BLaER1 treated with 17β-estradiol and CSF1 and Interleukin-3, amounts not matched to agents 10 nM and 100 nM (cell line): ENCODE data around the gene PIGS.

Experiments used
- H3K27ac ChIP-seq, 11 experiments: shearing (Covaris generic); formaldehyde crosslinking; 2 replicates each; pipeline ENCODE4 v1.8.1; 2022
- H3K27me3 ChIP-seq, 11 experiments: shearing (Covaris generic); formaldehyde crosslinking; 2 replicates each; pipeline ENCODE4 v1.8.1; 2022
- H3K36me3 ChIP-seq, 11 experiments: shearing (Covaris generic); formaldehyde crosslinking; 2 replicates each; pipeline ENCODE4 v1.8.1; 2022
- H3K4me1 ChIP-seq, 10 experiments: shearing (Covaris generic); formaldehyde crosslinking; 2 replicates each; pipeline ENCODE4 v1.8.1; 2022
- H3K4me2 ChIP-seq, 11 experiments: shearing (Covaris generic); formaldehyde crosslinking; 2 replicates each; pipeline ENCODE4 v1.8.1; 2022
- H3K4me3 ChIP-seq, 10 experiments: shearing (Covaris generic); formaldehyde crosslinking; 2 replicates each; pipeline ENCODE4 v1.8.1; 2022
- H3K9ac ChIP-seq, 11 experiments: shearing (Covaris generic); formaldehyde crosslinking; 2 replicates each; pipeline ENCODE4 v1.8.1; 2022
- H3K9me3 ChIP-seq, 11 experiments: shearing (Covaris generic); formaldehyde crosslinking; replicated peaks in 1 of 11; 2 replicates each; pipeline ENCODE4 v1.8.1; 2022
- H4K20me1 ChIP-seq, 11 experiments: shearing (Covaris generic); formaldehyde crosslinking; 2 replicates each; pipeline ENCODE4 v1.8.1; 2022
- Cebpa-rat ChIP-seq, 11 experiments: shearing (Covaris generic); IDR thresholded peaks; 2 replicates each; pipeline ENCODE4 v1.8.1; 2022

Gene PIGS

GRCh38 chr17:28530926-28531325 lies 40.4 kb downstream of the PIGS start:
- TF ChIP-seq Cebpa-rat (IDR thresholded peaks at IDR 0.05), result no peak
- Histone ChIP-seq H3K36me3 (no peaks in the 10 kb centered on the region), H3K4me2 (no peak overlapping the region), H3K4me1 (peaks cover 15 to 43% (median 30%) of the 10 kb centered on the region in 10 experiments), H3K27me3 (no peaks in the 10 kb centered on the region), H3K4me3 (no peak overlapping the region), H3K27ac (no peak overlapping the region), H4K20me1 (no peaks in the 10 kb centered on the region; a peak in 1 of 22 replicates), H3K9me3 (no peaks in the 10 kb centered on the region), H3K9ac (no peak overlapping the region)

GRCh38 chr17:28530250-28530649 lies 41.1 kb downstream of the PIGS start:
- no peaks in the 10 kb centered on the region for H3K9me3 ChIP-seq
- TF ChIP-seq Cebpa-rat (IDR thresholded peaks at IDR 0.05), result no peak
- H3K27ac ChIP-seq, result no peak overlapping the region
- H3K27me3 ChIP-seq, result no peaks in the 10 kb centered on the region
- no peaks in the 10 kb centered on the region; a peak in 1 of 22 replicates for H4K20me1 ChIP-seq
- H3K9ac ChIP-seq, result no peak overlapping the region
- H3K4me2 ChIP-seq, result no peak overlapping the region
- H3K4me1 ChIP-seq, result peaks cover 15 to 43% (median 30%) of the 10 kb centered on the region in 10 experiments
- no peaks in the 10 kb centered on the region for H3K36me3 ChIP-seq
- no peak overlapping the region for H3K4me3 ChIP-seq

DNA sequence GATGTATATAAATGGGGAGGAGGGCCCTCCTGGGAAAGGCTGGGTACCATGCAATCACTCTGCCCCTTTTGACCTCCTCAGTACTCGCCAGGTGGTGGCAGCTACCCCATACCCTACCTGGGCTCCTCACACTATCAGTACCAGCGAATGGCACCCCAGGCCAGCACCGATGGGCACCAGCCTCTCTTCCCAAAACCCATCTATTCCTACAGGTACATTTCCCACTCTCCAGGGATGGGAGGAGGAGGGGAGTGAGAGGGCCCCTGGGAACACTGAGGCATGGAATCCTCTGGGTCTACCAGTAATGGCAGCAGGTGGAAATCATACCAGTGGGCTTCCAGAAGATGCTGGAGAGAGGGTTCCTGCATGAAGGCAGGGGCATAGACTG lies 42.3 kb downstream of the PIGS start:
- Histone ChIP-seq H3K9me3 (no peaks in the 10 kb centered on the region), H3K27ac (no peak overlapping the region), H3K4me3 (no peak overlapping the region), H3K4me1 (peaks cover 15 to 43% (median 30%) of the 10 kb centered on the region in 10 experiments), H3K9ac (no peak overlapping the region), H4K20me1 (no peaks in the 10 kb centered on the region; a peak in 1 of 22 replicates), H3K4me2 (peak overlapping the region in 5 of 11 experiments; percentile 7 to 30 (median 20); a peak in 5 of 22 replicates), H3K36me3 (no peaks in the 10 kb centered on the region), H3K27me3 (no peaks in the 10 kb centered on the region)
- TF ChIP-seq Cebpa-rat (IDR thresholded peaks at IDR 0.05), result no peak

DNA sequence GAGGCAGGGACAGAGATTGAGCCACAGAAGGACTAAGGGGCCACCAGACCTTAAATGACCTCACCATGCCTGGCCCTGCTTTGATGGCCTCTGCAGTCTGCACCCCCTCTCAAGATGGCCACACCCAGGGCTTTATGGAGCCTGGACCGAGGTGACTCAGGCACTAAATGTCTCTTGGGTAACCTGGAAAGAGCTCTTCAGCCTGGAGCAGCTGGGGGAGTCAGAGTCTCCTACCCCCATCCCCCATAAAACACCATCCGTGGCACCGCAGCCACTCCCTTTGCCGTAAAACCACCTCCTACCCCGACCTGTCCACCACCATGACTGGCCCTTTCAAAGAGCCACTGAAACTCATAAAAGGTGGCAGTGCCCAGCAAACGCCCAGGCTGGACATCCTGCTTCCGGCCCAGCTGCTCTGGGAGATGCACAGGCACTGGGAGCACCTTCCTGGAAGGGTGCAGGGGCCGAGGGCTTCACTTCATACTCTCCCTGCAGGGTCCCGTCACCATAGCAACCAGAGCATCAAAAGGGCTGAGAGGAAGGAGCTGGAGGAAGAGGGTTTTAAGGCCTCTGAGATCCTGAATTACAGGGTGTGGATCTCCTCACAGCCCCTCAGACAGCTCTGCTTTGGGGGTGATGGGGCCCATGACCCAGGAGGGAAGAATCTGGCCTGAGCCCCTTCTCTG lies 42.9 kb downstream of the PIGS start:
- no peaks in the 10 kb centered on the region; a peak in 1 of 22 replicates for H4K20me1 ChIP-seq
- no peak for TF ChIP-seq Cebpa-rat (IDR thresholded peaks at IDR 0.05)
- no peaks in the 10 kb centered on the region for H3K36me3 ChIP-seq
- no peaks in the 10 kb centered on the region for H3K9me3 ChIP-seq
- H3K4me1 ChIP-seq, result peaks cover 15 to 42% (median 28%) of the 10 kb centered on the region in 10 experiments
- H3K4me2 ChIP-seq, result peak overlapping the region in 6 of 11 experiments; percentile 7 to 30 (median 18); a peak in 6 of 22 replicates
- H3K27me3 ChIP-seq, result no peaks in the 10 kb centered on the region
- H3K4me3 ChIP-seq, result no peak overlapping the region
- H3K9ac ChIP-seq, result no peak overlapping the region
- H3K27ac ChIP-seq, result no peak overlapping the region

DNA sequence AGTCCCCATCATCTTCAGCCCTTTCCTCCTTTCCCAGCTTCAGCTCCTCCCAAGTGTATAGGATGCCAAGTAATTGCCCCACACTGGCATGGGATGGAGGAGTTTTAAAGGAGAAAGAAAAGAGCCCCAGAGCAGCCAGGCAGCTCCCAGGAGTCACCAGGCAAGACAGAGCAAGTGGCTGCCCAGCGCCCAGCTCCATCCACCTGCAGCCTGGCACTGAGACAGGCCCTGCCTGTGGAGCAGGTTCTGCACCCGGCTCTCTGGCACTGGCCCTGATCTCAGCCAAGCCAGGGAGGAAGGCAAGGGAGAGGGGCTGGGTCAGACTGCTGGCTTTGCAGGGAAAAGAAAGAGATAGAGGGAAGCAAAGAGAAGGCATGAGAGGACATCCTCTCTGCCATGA lies 43.5 kb downstream of the PIGS start:
- Histone ChIP-seq H3K4me2 (no peak overlapping the region), H3K27me3 (no peaks in the 10 kb centered on the region), H4K20me1 (no peaks in the 10 kb centered on the region; a peak in 1 of 22 replicates), H3K9me3 (no peaks in the 10 kb centered on the region), H3K4me1 (peaks cover 11 to 35% (median 28%) of the 10 kb centered on the region in 10 experiments), H3K9ac (no peak overlapping the region), H3K4me3 (no peak overlapping the region), H3K36me3 (no peaks in the 10 kb centered on the region), H3K27ac (no peak overlapping the region)
- TF ChIP-seq Cebpa-rat (IDR thresholded peaks at IDR 0.05), result no peak

- Histone ChIP-seq H3K4me1 (peaks cover 5 to 32% (median 28%) of the 10 kb centered on the region in 10 experiments; a peak in 17 of 20 replicates), H3K27me3 (no peaks in the 10 kb centered on the region), H4K20me1 (no peaks in the 10 kb centered on the region; a peak in 1 of 22 replicates), H3K4me2 (peak overlapping the region in 5 of 11 experiments; percentile 7 to 32 (median 16); a peak in 3 of 22 replicates), H3K36me3 (no peaks in the 10 kb centered on the region), H3K9me3 (no peaks in the 10 kb centered on the region), H3K27ac (0 out of 22 replicates have a peak overlapping the region, but pooled peaks of 1 of the 11 experiments have one; percentile 7), H3K9ac (no peak overlapping the region), H3K4me3 (no peak overlapping the region)
- TF ChIP-seq Cebpa-rat (IDR thresholded peaks at IDR 0.05), result no peak
These were observed 44.1 kb downstream of the PIGS start for GRCh38 chr17:28527181-28527681.

DNA sequence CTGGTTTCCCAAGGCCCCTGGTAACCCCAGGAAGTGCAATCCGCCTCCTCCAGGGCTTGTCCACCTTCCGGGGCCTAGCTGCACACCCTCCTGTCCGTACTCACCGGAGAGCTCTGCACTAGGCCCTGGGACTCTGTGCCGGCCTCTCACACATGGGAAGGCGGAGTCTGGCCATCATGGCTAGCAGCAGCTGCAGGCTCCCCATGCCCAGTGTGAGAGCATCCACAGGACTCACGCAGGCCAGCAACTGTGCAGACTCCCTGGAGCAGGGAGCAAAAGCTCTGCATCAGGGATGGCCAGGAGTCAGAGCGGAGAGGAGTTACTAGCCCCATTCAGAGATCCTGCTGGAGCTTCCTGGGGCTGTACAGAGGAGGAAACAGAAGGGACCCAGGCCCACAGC lies 44.9 kb downstream of the PIGS start:
- Histone ChIP-seq H4K20me1 (no peaks in the 10 kb centered on the region; a peak in 1 of 22 replicates), H3K27me3 (no peaks in the 10 kb centered on the region), H3K4me2 (peak overlapping the region in 2 of 11 experiments; percentile 8 to 16; a peak in 1 of 22 replicates), H3K36me3 (no peaks in the 10 kb centered on the region), H3K27ac (no peak overlapping the region), H3K9ac (no peak overlapping the region), H3K4me3 (no peak overlapping the region), H3K4me1 (peaks cover 5 to 41% (median 34%) of the 10 kb centered on the region in 10 experiments; a peak in 18 of 20 replicates), H3K9me3 (no peaks in the 10 kb centered on the region)
- TF ChIP-seq Cebpa-rat (IDR thresholded peaks at IDR 0.05), result no peak

GRCh38 chr17:28524476-28525424 lies 46.6 kb downstream of the PIGS start:
- Histone ChIP-seq H3K9ac (no peak overlapping the region), H3K4me2 (no peak overlapping the region), H3K4me3 (no peak overlapping the region), H3K36me3 (no peaks in the 10 kb centered on the region), H3K4me1 (peaks cover 7 to 56% (median 50%) of the 10 kb centered on the region in 10 experiments), H3K9me3 (no peaks in the 10 kb centered on the region), H3K27ac (no peak overlapping the region), H4K20me1 (no peaks in the 10 kb centered on the region; a peak in 1 of 22 replicates), H3K27me3 (no peaks in the 10 kb centered on the region)
- TF ChIP-seq Cebpa-rat (IDR thresholded peaks at IDR 0.05), result no peak

GRCh38 chr17:28523876-28524275 lies 47.4 kb downstream of the PIGS start:
- Histone ChIP-seq H3K9ac (no peak overlapping the region), H3K27ac (no peak overlapping the region), H3K4me3 (no peak overlapping the region), H3K27me3 (no peaks in the 10 kb centered on the region), H3K9me3 (no peaks in the 10 kb centered on the region), H3K4me2 (no peak overlapping the region), H3K4me1 (peaks cover 16 to 56% (median 50%) of the 10 kb centered on the region in 10 experiments), H4K20me1 (no peaks in the 10 kb centered on the region), H3K36me3 (no peaks in the 10 kb centered on the region)
- TF ChIP-seq Cebpa-rat (IDR thresholded peaks at IDR 0.05), result no peak
